H9 (cell line): ENCODE data around the gene GATD1. TPM values are rescaled to one million over a fixed set of nuclear protein-coding genes. Genes with fewer than 3 reads are reported as not detected.

ENCODE experiments used
- DNase-seq: peaks from one replicate; pipeline ENCODE4 v3.0.0-alpha.2; 2017
- H2AFZ ChIP-seq: one replicate; pipeline ENCODE4 v1.6.1; 2013; ENCODE audit warnings: mild to moderate bottlenecking, low read length, control low read depth, moderate library complexity
- H2AK5ac ChIP-seq: 2 replicates; pipeline ENCODE4 v1.6.1; 2013; ENCODE audit warnings: low read length, control low read depth, mixed read lengths; ENCODE audit not compliant: insufficient read length
- H2BK120ac ChIP-seq: one replicate; pipeline ENCODE4 v1.6.1; 2013; ENCODE audit warnings: low read depth, mild to moderate bottlenecking, low read length, control low read depth, inconsistent platforms; ENCODE audit not compliant: poor library complexity, severe bottlenecking
- H2BK12ac ChIP-seq: 2 replicates; pipeline ENCODE4 v1.6.1; 2013; ENCODE audit warnings: low read length, control low read depth, mixed read lengths, low read depth; ENCODE audit not compliant: insufficient read length
- H2BK15ac ChIP-seq: 2 replicates; pipeline ENCODE4 v1.6.1; 2013; ENCODE audit warnings: low read depth, low read length, control low read depth
- H2BK20ac ChIP-seq: one replicate; pipeline ENCODE4 v1.6.1; 2013; ENCODE audit warnings: low read depth, mild to moderate bottlenecking, low read length, control low read depth, inconsistent platforms; ENCODE audit not compliant: poor library complexity, severe bottlenecking
- H2BK5ac ChIP-seq: 2 replicates; pipeline ENCODE4 v1.6.1; 2013; ENCODE audit warnings: low read length, control low read depth, mixed read lengths; ENCODE audit not compliant: insufficient read length
- H3K14ac ChIP-seq: 2 replicates; pipeline ENCODE4 v1.6.1; 2013; ENCODE audit warnings: low read length, control low read depth; ENCODE audit not compliant: insufficient read depth
- H3K18ac ChIP-seq: 2 replicates; pipeline ENCODE4 v1.6.1; 2013; ENCODE audit warnings: low read depth, mild to moderate bottlenecking, mixed read lengths, low read length, control low read depth; ENCODE audit not compliant: insufficient read length
- H3K23ac ChIP-seq: 2 replicates; pipeline ENCODE4 v1.6.1; 2013; ENCODE audit warnings: low read length, control low read depth, mixed read lengths, low read depth; ENCODE audit not compliant: insufficient read length
- H3K23me2 ChIP-seq: 2 replicates; pipeline ENCODE4 v1.6.1; 2013; ENCODE audit warnings: low read depth, mild to moderate bottlenecking, mixed read lengths, low read length, control low read depth; ENCODE audit not compliant: insufficient read length, poor library complexity, severe bottlenecking
- H3K27ac ChIP-seq: 2 replicates; pipeline ENCODE4 v1.5.1; 2013; ENCODE audit warnings: low read length, control low read depth, mixed read lengths, low read depth; ENCODE audit not compliant: insufficient read length
- H3K27me3 ChIP-seq: 2 replicates; pipeline ENCODE4 v1.6.1; 2013; ENCODE audit warnings: low read length, control low read depth, inconsistent platforms; ENCODE audit not compliant: insufficient read depth
- H3K4ac ChIP-seq: 2 replicates; pipeline ENCODE4 v1.6.1; 2013; ENCODE audit warnings: low read depth, mild to moderate bottlenecking, control low read depth, inconsistent platforms, low read length, moderate library complexity
- H3K4me1 ChIP-seq: 2 replicates; pipeline ENCODE4 v1.6.1; 2013; ENCODE audit warnings: low read length, control low read depth, inconsistent platforms; ENCODE audit not compliant: insufficient read depth
- H3K4me2 ChIP-seq: 2 replicates; pipeline ENCODE4 v1.6.1; 2013; ENCODE audit warnings: low read length, control low read depth, mixed read lengths; ENCODE audit not compliant: insufficient read length, insufficient read depth
- H3K56ac ChIP-seq: 2 replicates; pipeline ENCODE4 v1.6.1; 2013; ENCODE audit warnings: low read depth, mild to moderate bottlenecking, mixed read lengths, low read length, control low read depth; ENCODE audit not compliant: insufficient read length
- H3K79me1 ChIP-seq: 2 replicates; pipeline ENCODE4 v1.6.1; 2013; ENCODE audit warnings: low read depth, mild to moderate bottlenecking, moderate library complexity, low read length, control low read depth, inconsistent platforms; ENCODE audit not compliant: insufficient read depth, poor library complexity, severe bottlenecking
- H3K79me2 ChIP-seq: 2 replicates; pipeline ENCODE4 v1.6.1; 2013; ENCODE audit warnings: low read length, control low read depth, inconsistent platforms; ENCODE audit not compliant: insufficient read depth
- H3K9ac ChIP-seq: 2 replicates; pipeline ENCODE4 v1.6.1; 2013; ENCODE audit warnings: low read length, control low read depth, mixed read lengths; ENCODE audit not compliant: insufficient read length; ENCODE audit errors: extremely low read depth
- H3K9me3 ChIP-seq: one replicate; pipeline ENCODE4 v1.6.1; 2013; ENCODE audit warnings: low read depth, low read length, inconsistent platforms; ENCODE audit not compliant: control insufficient read depth
- H3T11ph ChIP-seq: one replicate; pipeline ENCODE4 v1.6.1; 2013; ENCODE audit warnings: mild to moderate bottlenecking, low read length, control low read depth, inconsistent platforms
- H4K20me1 ChIP-seq: one replicate; pipeline ENCODE4 v1.6.1; 2013; ENCODE audit not compliant: control insufficient read depth, insufficient read length, insufficient read depth
- H4K5ac ChIP-seq: 2 replicates; pipeline ENCODE4 v1.6.1; 2013; ENCODE audit warnings: low read depth, mild to moderate bottlenecking, mixed read lengths, low read length, control low read depth; ENCODE audit not compliant: insufficient read length
- H4K8ac ChIP-seq: replicated peaks from 2 replicates; pipeline ENCODE4 v1.6.1; 2013; ENCODE audit warnings: low read length, control low read depth, mixed read lengths, low read depth; ENCODE audit not compliant: insufficient read length
- H4K91ac ChIP-seq: 2 replicates; pipeline ENCODE4 v1.6.1; 2013; ENCODE audit warnings: low read depth, mild to moderate bottlenecking, moderate library complexity, mixed read lengths, low read length, control low read depth; ENCODE audit not compliant: insufficient read length
- H3K27ac Mint-ChIP-seq, 3 experiments: 2 replicates in 2 of 3; 3 replicates in 1 of 3; pipeline ENCODE4 v1.8.0; 2020 to 2021; ENCODE audit warnings: mixed read lengths in 3 of 3, mild to moderate bottlenecking in 1 of 3, moderate library complexity in 1 of 3
- H3K27me3 Mint-ChIP-seq: 2 replicates; pipeline ENCODE4 v1.8.0; 2021; ENCODE audit warnings: low read depth, mild to moderate bottlenecking, moderate library complexity, mixed read lengths
- H3K36me3 Mint-ChIP-seq, 3 experiments: 2 replicates in 2 of 3; 3 replicates in 1 of 3; pipeline ENCODE4 v1.8.0; 2020 to 2021; ENCODE audit warnings: low read depth in 3 of 3, mixed read lengths in 3 of 3; ENCODE audit not compliant: insufficient read depth in 1 of 3
- H3K4me1 Mint-ChIP-seq, 2 experiments: 2 replicates each; pipeline ENCODE4 v1.8.0; 2020; ENCODE audit warnings: mixed read lengths in 2 of 2
- H3K4me3 Mint-ChIP-seq, 2 experiments: 2 replicates in 1 of 2; 3 replicates in 1 of 2; pipeline ENCODE4 v1.8.0; 2020 to 2021; ENCODE audit warnings: mild to moderate bottlenecking in 2 of 2, mixed read lengths in 2 of 2, moderate library complexity in 1 of 2
- H3K9me3 Mint-ChIP-seq, 2 experiments: 2 replicates in 1 of 2; 3 replicates in 1 of 2; pipeline ENCODE4 v1.8.0; 2020; ENCODE audit warnings: mild to moderate bottlenecking in 2 of 2, mixed read lengths in 2 of 2, moderate library complexity in 1 of 2
- CTCF ChIP-seq: fragments of 200-600 bp; sonication (generic); conservative IDR thresholded peaks from 3 replicates; pipeline ENCODE4 v1.8.0; 2021; ENCODE audit warnings: antibody characterized with exemption, mild to moderate bottlenecking
- WGBS: extraction: QIAGEN DNeasy Blood & Tissue Kit; methylation state at CpG from one replicate; pipeline ENCODE4 v1.1.7; 2013; ENCODE audit warnings: missing lambda C conversion rate, low lambda C conversion rate, mixed read lengths; ENCODE audit not compliant: insufficient read length; ENCODE audit errors: extremely low coverage; 5-methylcytosine and 5-hydroxymethylcytosine counted together
- total RNA-seq: library from RNA; stranded (reverse); gene quantifications from 2 replicates; pipeline ENCODE4 v1.2.1, GENCODE V29; 2021

GATD1 gene
- total RNA-seq, 1 experiment from 2014 or later: 60.0 TPM

- H3K9me3 ChIP-seq: no peaks in the 10 kb centered on the region
- H3K14ac ChIP-seq: no peak overlapping the region; the same call in 1 of the 2 replicates
- no peaks in the 10 kb centered on the region for H3K27me3 Mint-ChIP-seq
- H4K5ac ChIP-seq: no peak overlapping the region
- no peak overlapping the region for H2BK20ac ChIP-seq
- no peak overlapping the region for H3K4me2 ChIP-seq
- H3K4ac ChIP-seq: no peak overlapping the region
- no peak overlapping the region for H3K9ac ChIP-seq
- H3K36me3 Mint-ChIP-seq: peaks cover 15 to 62% (median 58%) of the 10 kb centered on the region in 3 experiments; a peak in 6 of 7 replicates
- TF ChIP-seq CTCF: no peak
- no peak overlapping the region for H3K23ac ChIP-seq
- no peak for DNase-seq
- H3K27ac ChIP-seq: no peak overlapping the region
- no peak overlapping the region for H2BK12ac ChIP-seq
- H2BK5ac ChIP-seq: no peak overlapping the region
- peaks cover 11 to 15% of the 10 kb centered on the region in 2 experiments for H3K4me1 Mint-ChIP-seq
- H3K56ac ChIP-seq: no peak overlapping the region
- no peaks in the 10 kb centered on the region for H3K79me2 ChIP-seq
- no peaks in the 10 kb centered on the region for H3K4me1 ChIP-seq
- H4K91ac ChIP-seq: no peak overlapping the region
- H3K9me3 Mint-ChIP-seq: no peaks in the 10 kb centered on the region
- no CpG with 5 or more reads among the region's 2 CpGs for WGBS
- peak overlapping the region in 2 of 3 experiments; percentile 33 to 70; a peak in 3 of 7 replicates for H3K27ac Mint-ChIP-seq
- no peak overlapping the region for H3T11ph ChIP-seq
- H3K79me1 ChIP-seq: no peaks in the 10 kb centered on the region
- H3K4me3 Mint-ChIP-seq: no peak overlapping the region
- H4K8ac ChIP-seq: no peak overlapping the region
- H2AFZ ChIP-seq: no peak overlapping the region
- no peaks in the 10 kb centered on the region for H4K20me1 ChIP-seq
- H2BK120ac ChIP-seq: no peak overlapping the region
- H2BK15ac ChIP-seq: no peak overlapping the region
- no peak overlapping the region for H3K18ac ChIP-seq
- no peak overlapping the region for H2AK5ac ChIP-seq
- no peaks in the 10 kb centered on the region for H3K27me3 ChIP-seq
- H3K23me2 ChIP-seq: no peaks in the 10 kb centered on the region
Observed at GRCh38 chr11:766936-767210, 10.4 kb downstream of the GATD1 start.
